ENCODE results near the gene CABP5. TPM values are rescaled to one million over a fixed set of nuclear protein-coding genes. Genes with fewer than 3 reads are reported as not detected.
"Not testable (repeated sequence)": the region's sequence is repeated elsewhere in the genome, so short reads cannot be mapped to it uniquely, and the experiment has no call there.

CABP5 gene
- polyA plus RNA-seq, 3 donors: 0.17 TPM; not detected in 2

GRCh38 chr19:48081106-48081505, 37.2 kb upstream of the CABP5 start:
- no peaks in the 10 kb centered on the region for H3K9me3 ChIP-seq (replicated peaks in 1 of 2; ENCODE audit: control insufficient read depth in 1 of 2, insufficient read depth in 1 of 2, low read length in 2 of 2)
- H3K36me3 ChIP-seq (replicated peaks in 1 of 2; ENCODE audit: control insufficient read depth in 1 of 2, insufficient read depth in 2 of 2, low read length in 2 of 2): no peaks in the 10 kb centered on the region
- H3K4me2 ChIP-seq (replicated peaks; ENCODE audit: extremely low read depth, low read length, poor library complexity, severe bottlenecking): no peak overlapping the region
- WGBS (ENCODE audit: insufficient coverage): 100% methylated on average over 3 of the region's 5 CpGs
- H3K4me3 ChIP-seq (replicated peaks in 1 of 3; ENCODE audit: low read depth in 2 of 3, low read length in 3 of 3): no peak overlapping the region
- H3K27ac Mint-ChIP-seq: peak overlapping the region in 1 of 7 donors; percentile 71
- TF ChIP-seq, protein P1, sequence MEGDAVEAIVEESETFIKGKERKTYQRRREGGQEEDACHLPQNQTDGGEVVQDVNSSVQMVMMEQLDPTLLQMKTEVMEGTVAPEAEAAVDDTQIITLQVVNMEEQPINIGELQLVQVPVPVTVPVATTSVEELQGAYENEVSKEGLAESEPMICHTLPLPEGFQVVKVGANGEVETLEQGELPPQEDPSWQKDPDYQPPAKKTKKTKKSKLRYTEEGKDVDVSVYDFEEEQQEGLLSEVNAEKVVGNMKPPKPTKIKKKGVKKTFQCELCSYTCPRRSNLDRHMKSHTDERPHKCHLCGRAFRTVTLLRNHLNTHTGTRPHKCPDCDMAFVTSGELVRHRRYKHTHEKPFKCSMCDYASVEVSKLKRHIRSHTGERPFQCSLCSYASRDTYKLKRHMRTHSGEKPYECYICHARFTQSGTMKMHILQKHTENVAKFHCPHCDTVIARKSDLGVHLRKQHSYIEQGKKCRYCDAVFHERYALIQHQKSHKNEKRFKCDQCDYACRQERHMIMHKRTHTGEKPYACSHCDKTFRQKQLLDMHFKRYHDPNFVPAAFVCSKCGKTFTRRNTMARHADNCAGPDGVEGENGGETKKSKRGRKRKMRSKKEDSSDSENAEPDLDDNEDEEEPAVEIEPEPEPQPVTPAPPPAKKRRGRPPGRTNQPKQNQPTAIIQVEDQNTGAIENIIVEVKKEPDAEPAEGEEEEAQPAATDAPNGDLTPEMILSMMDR (IDR thresholded peaks at IDR 0.05): no peak
- intact Hi-C loops (cut with micrococcal nuclease): no loop called here
- no peak overlapping the region for H2AFZ ChIP-seq (ENCODE audit: insufficient read depth, low read depth, low read length, poor library complexity, severe bottlenecking)
- no peak overlapping the region for H3K9ac ChIP-seq (ENCODE audit: insufficient read depth, low read length, poor library complexity, severe bottlenecking)
- no peaks in the 10 kb centered on the region for H3K36me3 Mint-ChIP-seq
- peaks cover 0 to 10% (median 5%) of the 10 kb centered on the region in 3 donors for H3K27me3 Mint-ChIP-seq (ENCODE audit: low read depth in 3 of 3)
- no peaks in the 10 kb centered on the region for H3K4me1 Mint-ChIP-seq
- H3K4me1 ChIP-seq (ENCODE audit: control insufficient read depth in 1 of 2, insufficient read depth in 2 of 2, low read length in 2 of 2): no peaks in the 10 kb centered on the region
- no peaks in the 10 kb centered on the region for H3K79me2 ChIP-seq (ENCODE audit: insufficient read depth, low read length)
- no peak overlapping the region for H3K27ac ChIP-seq (ENCODE audit: low read depth in 1 of 2, low read length in 2 of 2)
- H3K27me3 ChIP-seq (ENCODE audit: control insufficient read depth in 2 of 2, insufficient read depth in 2 of 2, low read length in 2 of 2): no peaks in the 10 kb centered on the region
- H3K4me3 Mint-ChIP-seq: no peak overlapping the region
- no peak for DNase-seq
- no peaks in the 10 kb centered on the region for H4K20me1 ChIP-seq (ENCODE audit: insufficient read depth, low read length)
- H3K9me3 Mint-ChIP-seq: peaks cover 0 to 11% (median 4%) of the 10 kb centered on the region in 7 donors

GRCh38 chr19:48070177-48070769, 26.4 kb upstream of the CABP5 start:
- H3K9me3 Mint-ChIP-seq; H3K4me3 Mint-ChIP-seq; H3K4me1 Mint-ChIP-seq; intact Hi-C loops (cut with micrococcal nuclease); H3K36me3 Mint-ChIP-seq; H3K9me3 ChIP-seq (replicated peaks in 1 of 2; ENCODE audit: control insufficient read depth in 1 of 2, insufficient read depth in 1 of 2, low read length in 2 of 2); H4K20me1 ChIP-seq (ENCODE audit: insufficient read depth, low read length); H3K79me2 ChIP-seq (ENCODE audit: insufficient read depth, low read length); H3K27ac Mint-ChIP-seq; H3K4me3 ChIP-seq (replicated peaks in 1 of 3; ENCODE audit: low read depth in 2 of 3, low read length in 3 of 3); H3K9ac ChIP-seq (ENCODE audit: insufficient read depth, low read length, poor library complexity, severe bottlenecking); H3K27me3 Mint-ChIP-seq (ENCODE audit: low read depth in 3 of 3); H3K27me3 ChIP-seq (ENCODE audit: control insufficient read depth in 2 of 2, insufficient read depth in 2 of 2, low read length in 2 of 2); H3K27ac ChIP-seq (ENCODE audit: low read depth in 1 of 2, low read length in 2 of 2); H3K36me3 ChIP-seq (replicated peaks in 1 of 2; ENCODE audit: control insufficient read depth in 1 of 2, insufficient read depth in 2 of 2, low read length in 2 of 2); H2AFZ ChIP-seq (ENCODE audit: insufficient read depth, low read depth, low read length, poor library complexity, severe bottlenecking); H3K4me1 ChIP-seq (ENCODE audit: control insufficient read depth in 1 of 2, insufficient read depth in 2 of 2, low read length in 2 of 2); DNase-seq; H3K4me2 ChIP-seq (replicated peaks; ENCODE audit: extremely low read depth, low read length, poor library complexity, severe bottlenecking): not testable (repeated sequence)
- WGBS (ENCODE audit: insufficient coverage): 90% methylated on average over 2 of the region's 3 CpGs
